Endothelial cell of umbilical vein (primary cell): ENCODE results near the gene SLC25A17. TPM values are rescaled to one million over a fixed set of nuclear protein-coding genes. Genes with fewer than 3 reads are reported as not detected.

Experiments
- BruUV-seq: library from RNA; stranded (reverse); fragments of 400-500 nt; replicated peaks from 2 replicates; lab custom pipeline; 2021; lab: Mats Ljungman, UMichigan
- CTCF ChIA-PET: fragments of 300-600, 350-600 bp; sonication (Branson Sonifier 250); formaldehyde crosslinking; loops from one replicate; lab custom pipeline; 2021; ENCODE audit warnings: antibody characterized with exemption, inconsistent platforms; lab: Charles Lee
- POLR2A ChIA-PET: fragments of 300-600, 350-600 bp; sonication (Branson Sonifier 250); formaldehyde crosslinking; loops from one replicate; lab custom pipeline; 2021; ENCODE audit warnings: antibody characterized with exemption, inconsistent platforms; lab: Charles Lee
- DNase-seq: peaks from one replicate; pipeline ENCODE4 v3.0.0-alpha.2; 2011; ENCODE audit warnings: low read depth, low spot score
- FAIRE-seq: peaks from 2 replicates; lab custom pipeline; 2011; peaks lifted over from hg19 to GRCh38; lab: Jason Lieb, UNC
- H2AFZ ChIP-seq: 2 replicates; pipeline ENCODE4 v1.6.0; 2012; ENCODE audit warnings: low read depth, low read length, control low read depth, inconsistent platforms
- H3K27ac ChIP-seq: 2 replicates; pipeline ENCODE4 v1.5.1; 2011; ENCODE audit warnings: low read depth, mild to moderate bottlenecking, control low read depth, low read length, moderate library complexity; ENCODE audit not compliant: insufficient read depth
- H3K27me3 ChIP-seq, 2 experiments: 2 replicates each; pipeline versions ENCODE4 v1.6.0 to v1.6.1; 2011; ENCODE audit warnings: low read length in 2 of 2, mixed read lengths in 1 of 2; ENCODE audit not compliant: control insufficient read depth in 2 of 2, insufficient read depth in 2 of 2
- H3K36me3 ChIP-seq, 2 experiments: 2 replicates in 1 of 2; 3 replicates in 1 of 2; pipeline ENCODE4 v1.5.1; 2011; ENCODE audit warnings: low read length in 2 of 2, mild to moderate bottlenecking in 1 of 2, moderate library complexity in 1 of 2; ENCODE audit not compliant: control insufficient read depth in 2 of 2, insufficient read depth in 2 of 2; ENCODE audit errors: extremely low read depth in 1 of 2
- H3K4me1 ChIP-seq: 3 replicates; pipeline ENCODE4 v1.5.1; 2011; ENCODE audit warnings: mild to moderate bottlenecking, low read length; ENCODE audit not compliant: control insufficient read depth, insufficient read depth; ENCODE audit errors: extremely low read depth
- H3K4me2 ChIP-seq: 2 replicates; pipeline ENCODE4 v1.6.1; 2011; ENCODE audit warnings: low read length, control low read depth, mixed read lengths; ENCODE audit not compliant: insufficient read depth
- H3K4me3 ChIP-seq, 3 experiments: fragments of 200-600 bp in 1 of 3; sonication (generic), shearing (Covaris generic) in 1 of 3; replicated peaks in 1 of 3; 2 replicates each; pipeline ENCODE4 v1.5.1; 2011 to 2016; ENCODE audit warnings: control low read depth in 3 of 3, low read length in 3 of 3, mild to moderate bottlenecking in 2 of 3, inconsistent platforms in 1 of 3, low read depth in 1 of 3, moderate library complexity in 1 of 3; ENCODE audit not compliant: insufficient read depth in 1 of 3
- H3K79me2 ChIP-seq: 2 replicates; pipeline ENCODE4 v1.6.0; 2012; ENCODE audit warnings: low read length, inconsistent platforms; ENCODE audit not compliant: control insufficient read depth, insufficient read depth
- H3K9ac ChIP-seq: replicated peaks from 2 replicates; pipeline ENCODE3; 2011; ENCODE audit warnings: low read length, control low read depth; ENCODE audit not compliant: insufficient read depth; ENCODE audit errors: extremely low read depth
- H3K9me1 ChIP-seq: replicated peaks from 3 replicates; pipeline ENCODE4 v1.6.0; 2011; ENCODE audit warnings: mild to moderate bottlenecking, low read length; ENCODE audit not compliant: control insufficient read depth, insufficient read depth; ENCODE audit errors: extremely low read depth
- H3K9me3 ChIP-seq: replicated peaks from 2 replicates; pipeline ENCODE4 v1.5.1; 2012; ENCODE audit warnings: low read length, inconsistent platforms; ENCODE audit not compliant: control insufficient read depth, insufficient read depth
- H4K20me1 ChIP-seq: replicated peaks from 2 replicates; pipeline ENCODE3; 2011; ENCODE audit warnings: mild to moderate bottlenecking, low read length; ENCODE audit not compliant: control insufficient read depth, insufficient read depth; ENCODE audit errors: extremely low read depth
- EZH2 ChIP-seq: IDR thresholded peaks from 2 replicates; pipeline ENCODE4 v1.6.1; 2012; ENCODE audit warnings: borderline replicate concordance, low read depth, mild to moderate bottlenecking, moderate library complexity, low read length, inconsistent platforms; ENCODE audit not compliant: severe bottlenecking
- FOS ChIP-seq: IDR thresholded peaks from 2 replicates; pipeline ENCODE4 v1.6.1; 2011; ENCODE audit warnings: mild to moderate bottlenecking, low read length, moderate library complexity, borderline replicate concordance; ENCODE audit not compliant: insufficient read depth
- GATA2 ChIP-seq: IDR thresholded peaks from 2 replicates; pipeline ENCODE4 v1.7.0; 2011; ENCODE audit warnings: low read depth, mild to moderate bottlenecking, moderate library complexity, mixed read lengths, low read length; ENCODE audit not compliant: insufficient read length, insufficient read depth
- JUN ChIP-seq: IDR thresholded peaks from 2 replicates; pipeline ENCODE4 v1.6.1; 2011; ENCODE audit warnings: borderline replicate concordance, low read depth; ENCODE audit not compliant: insufficient read length, insufficient read depth
- MYC ChIP-seq: IDR thresholded peaks from one replicate; pipeline ENCODE4 v1.6.1; 2011; ENCODE audit warnings: mild to moderate bottlenecking, low read depth, low read length
- POLR2A ChIP-seq: IDR thresholded peaks from 2 replicates; pipeline ENCODE4 v1.6.1; 2012; ENCODE audit warnings: low read depth, mild to moderate bottlenecking, control low read depth, low read length
- POLR2AphosphoS5 ChIP-seq: IDR thresholded peaks from 2 replicates; pipeline ENCODE4 v1.6.1; 2012; ENCODE audit warnings: low read depth, mild to moderate bottlenecking, control low read depth, low read length, moderate library complexity; ENCODE audit not compliant: insufficient read depth
- dilution Hi-C: fragments of 300-500 bp; cut with MboI; formaldehyde crosslinking; loops from one replicate; pipeline ENCODE4 v1.15.0; 2019; ENCODE audit warnings: low sequenced_read_pairs; ENCODE audit not compliant: extremely low pct_ligation_motif_present
- intact Hi-C: fragments of 100-400 bp; cut with micrococcal nuclease; formaldehyde crosslinking; loops from one replicate; pipeline ENCODE4 v1.10.0; 2022
- polyA plus RNA-seq, 4 experiments: library from polyadenylated mRNA; depleted of rRNA in 3 of 4; stranded (reverse) in 3 of 4; unstranded in 1 of 4; fragments of >200 nt; gene quantifications; 2 replicates each; pipeline versions ENCODE4 v1.2.1 to v1.2.3, GENCODE V29; 2011 to 2012; ENCODE audit warnings: missing spikeins in 1 of 4
- total RNA-seq: library from RNA; stranded (reverse); gene quantifications from 2 replicates; pipeline ENCODE4 v1.2.3, GENCODE V29; 2021
- TF ChIP-seq, protein P1 (sequence below), 2 donors: IDR thresholded peaks; 1 replicate in 1 of 2; 2 replicates in 1 of 2; pipeline ENCODE4 v1.5.1; 2011; ENCODE audit warnings: low read length in 2 of 2, mild to moderate bottlenecking in 2 of 2, moderate library complexity in 2 of 2, control low read depth in 1 of 2, inconsistent platforms in 1 of 2, low read depth in 1 of 2; ENCODE audit not compliant: insufficient read depth in 1 of 2; ENCODE audit errors: extremely low read depth in 1 of 2
- TF ChIP-seq, protein P2 (sequence below): IDR thresholded peaks from 2 replicates; pipeline ENCODE4 v1.6.1; 2011; ENCODE audit not compliant: insufficient read depth, insufficient read length

Gene SLC25A17
- total and polyA plus RNA-seq, 2 donors (not counting 3 experiments of a cell fraction or from before 2014, with no cell fraction given) = 12.2 to 25.8 TPM

DNA sequence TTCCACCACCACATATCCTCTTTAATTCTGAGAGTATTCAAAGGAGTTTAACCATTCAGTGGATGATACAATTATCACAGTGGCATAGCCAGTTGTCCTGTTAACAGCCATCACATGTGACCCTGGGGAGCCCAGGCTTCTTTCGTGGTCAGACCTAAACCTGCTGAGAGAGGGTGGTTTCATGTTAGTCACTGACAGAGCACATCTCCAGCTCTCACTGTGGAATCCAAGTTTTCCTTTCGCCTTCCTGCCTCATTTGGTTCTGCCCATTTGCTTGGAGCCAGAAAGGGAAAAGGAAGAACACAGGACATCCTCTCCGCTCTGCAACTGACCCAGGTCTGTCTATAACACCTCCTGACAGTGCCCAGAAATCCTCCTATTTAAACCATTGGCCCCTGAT lies 79.4 kb downstream of the SLC25A17 start:
- intact Hi-C loops (no loop called here), dilution Hi-C loops (no loop called here)
- Histone ChIP-seq H3K4me2 (peak overlapping the region; percentile 62), H3K79me2 (no peaks in the 10 kb centered on the region), H3K9me1 (no peaks in the 10 kb centered on the region), H3K27me3 (no peaks in the 10 kb centered on the region), H4K20me1 (no peaks in the 10 kb centered on the region), H2AFZ (peak overlapping the region; percentile 80), H3K4me1 (peaks cover 6% of the 10 kb centered on the region), H3K4me3 (no peak overlapping the region), H3K9ac (no peak overlapping the region), H3K27ac (no peak overlapping the region), H3K36me3 (no peaks in the 10 kb centered on the region), H3K9me3 (no peaks in the 10 kb centered on the region)
- CTCF ChIA-PET = interaction anchor here (0.8 to 1.5 kb wide), 6 partner anchors 10 to 61 kb away, joined by 3 to 6 read pairs (median 4); partner anchors contain the start of gene MCHR1
- FAIRE-seq = peak; percentile 70
- peak; percentile 28 for DNase-seq
- TF ChIP-seq EZH2 (no peak), POLR2AphosphoS5 (no peak), MYC (no peak), GATA2 (no peak), POLR2A (no peak), FOS (no peak), JUN (no peak)
- TF ChIP-seq, protein P1, sequence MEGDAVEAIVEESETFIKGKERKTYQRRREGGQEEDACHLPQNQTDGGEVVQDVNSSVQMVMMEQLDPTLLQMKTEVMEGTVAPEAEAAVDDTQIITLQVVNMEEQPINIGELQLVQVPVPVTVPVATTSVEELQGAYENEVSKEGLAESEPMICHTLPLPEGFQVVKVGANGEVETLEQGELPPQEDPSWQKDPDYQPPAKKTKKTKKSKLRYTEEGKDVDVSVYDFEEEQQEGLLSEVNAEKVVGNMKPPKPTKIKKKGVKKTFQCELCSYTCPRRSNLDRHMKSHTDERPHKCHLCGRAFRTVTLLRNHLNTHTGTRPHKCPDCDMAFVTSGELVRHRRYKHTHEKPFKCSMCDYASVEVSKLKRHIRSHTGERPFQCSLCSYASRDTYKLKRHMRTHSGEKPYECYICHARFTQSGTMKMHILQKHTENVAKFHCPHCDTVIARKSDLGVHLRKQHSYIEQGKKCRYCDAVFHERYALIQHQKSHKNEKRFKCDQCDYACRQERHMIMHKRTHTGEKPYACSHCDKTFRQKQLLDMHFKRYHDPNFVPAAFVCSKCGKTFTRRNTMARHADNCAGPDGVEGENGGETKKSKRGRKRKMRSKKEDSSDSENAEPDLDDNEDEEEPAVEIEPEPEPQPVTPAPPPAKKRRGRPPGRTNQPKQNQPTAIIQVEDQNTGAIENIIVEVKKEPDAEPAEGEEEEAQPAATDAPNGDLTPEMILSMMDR (IDR thresholded peaks at IDR 0.05; ENCODE audit: extremely low read depth in 1 of 2, insufficient read depth in 1 of 2, low read depth in 1 of 2, low read length in 2 of 2) = no peak
- TF ChIP-seq, protein P2, sequence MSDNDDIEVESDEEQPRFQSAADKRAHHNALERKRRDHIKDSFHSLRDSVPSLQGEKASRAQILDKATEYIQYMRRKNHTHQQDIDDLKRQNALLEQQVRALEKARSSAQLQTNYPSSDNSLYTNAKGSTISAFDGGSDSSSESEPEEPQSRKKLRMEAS = no peak
- POLR2A ChIA-PET = no interaction called here
- no TSS peak for BruUV-seq
